Measurements from ENCODE around the gene ZNF177. TPM values are rescaled to one million over a fixed set of nuclear protein-coding genes. Genes with fewer than 3 reads are reported as not detected.

The ZNF177 gene
- total and polyA plus RNA-seq, 12 donors, result 1.7 to 35.8 (median 5.5) TPM

GRCh38 chr19:9352505-9352904, 10.3 kb upstream of the ZNF177 start:
- H3K27me3 ChIP-seq, result no peaks in the 10 kb centered on the region
- no peak for TF ChIP-seq POLR2A (IDR thresholded peaks at IDR 0.05)
- no peak for TF ChIP-seq CTCF (IDR thresholded peaks at IDR 0.05)
- DNase-seq, result no peak
- intact Hi-C loops (cut with DNase I), result no loop called here
- H3K27ac ChIP-seq, result no peak overlapping the region
- H3K4me3 ChIP-seq, result no peak overlapping the region
- H3K36me3 ChIP-seq (replicated peaks in 1 of 2), result no peaks in the 10 kb centered on the region
- peaks cover 3 to 71% (median 13%) of the 10 kb centered on the region in 3 donors for H3K9me3 ChIP-seq (replicated peaks in 1 of 3)
- 92 to 97% (median 96%) methylated on average over 2 of the region's 2 CpGs for WGBS, 4 donors
- H3K4me1 ChIP-seq (replicated peaks in 1 of 2), result no peaks in the 10 kb centered on the region

- Histone ChIP-seq H3K9me3 (replicated peaks in 1 of 3) (peaks cover 3 to 71% (median 13%) of the 10 kb centered on the region in 3 donors), H3K36me3 (replicated peaks in 1 of 2) (peaks cover 0 to 4% of the 10 kb centered on the region in 2 donors), H3K27ac (no peak overlapping the region), H3K4me1 (replicated peaks in 1 of 2) (no peaks in the 10 kb centered on the region), H3K4me3 (no peak overlapping the region), H3K27me3 (no peaks in the 10 kb centered on the region)
- intact Hi-C loops (cut with DNase I), result no loop called here
- no peak for TF ChIP-seq CTCF (IDR thresholded peaks at IDR 0.05)
- TF ChIP-seq POLR2A (IDR thresholded peaks at IDR 0.05), result no peak
- no peak for DNase-seq
Observed at GRCh38 chr19:9353011-9353410, 9.8 kb upstream of the ZNF177 start.

GRCh38 chr19:9354651-9355050, 8.2 kb upstream of the ZNF177 start:
- Histone ChIP-seq H3K4me3 (no peak overlapping the region), H3K4me1 (replicated peaks in 1 of 2) (no peaks in the 10 kb centered on the region), H3K9me3 (replicated peaks in 1 of 3) (peaks cover 3 to 70% (median 7%) of the 10 kb centered on the region in 3 donors), H3K36me3 (replicated peaks in 1 of 2) (peaks cover 0 to 5% of the 10 kb centered on the region in 2 donors), H3K27me3 (no peaks in the 10 kb centered on the region), H3K27ac (no peak overlapping the region)
- TF ChIP-seq POLR2A (IDR thresholded peaks at IDR 0.05) (no peak), CTCF (IDR thresholded peaks at IDR 0.05) (no peak)
- no peak for DNase-seq
- WGBS, 4 donors, result 91 to 96% (median 92%) methylated on average over 2 of the region's 2 CpGs
- intact Hi-C loops (cut with DNase I), result no loop called here

GRCh38 chr19:9370738-9371619, 8.2 kb downstream of the ZNF177 start:
- WGBS, 4 donors, result 92 to 95% (median 93%) methylated on average over 6 of the region's 6 CpGs
- Histone ChIP-seq H3K9me3 (replicated peaks in 1 of 3) (peaks cover 0 to 75% (median 29%) of the 10 kb centered on the region in 3 donors), H3K27me3 (no peaks in the 10 kb centered on the region), H3K4me3 (no peak overlapping the region), H3K4me1 (replicated peaks in 1 of 2) (no peaks in the 10 kb centered on the region), H3K36me3 (replicated peaks in 1 of 2) (no peaks in the 10 kb centered on the region), H3K27ac (no peak overlapping the region)
- TF ChIP-seq POLR2A (IDR thresholded peaks at IDR 0.05) (no peak), CTCF (IDR thresholded peaks at IDR 0.05) (no peak)
- intact Hi-C loops (cut with DNase I), result no loop called here
- no peak for DNase-seq

Measured in adrenal gland (tissue), 12 donors.